Measurements from ENCODE around the gene ACAD10.

- TF ChIP-seq EZH2 (IDR thresholded peaks at IDR 0.05), result no peak
- no peak for TF ChIP-seq POLR2AphosphoS5 (IDR thresholded peaks at IDR 0.05; ENCODE audit: borderline replicate concordance, low read depth, low read length)
Measured at GRCh38 chr12:111686574-111687105, 787 bp downstream of the ACAD10 start.

Measured in SK-N-MC (cell line).